ENCODE data around the gene DHX34.

DNA sequence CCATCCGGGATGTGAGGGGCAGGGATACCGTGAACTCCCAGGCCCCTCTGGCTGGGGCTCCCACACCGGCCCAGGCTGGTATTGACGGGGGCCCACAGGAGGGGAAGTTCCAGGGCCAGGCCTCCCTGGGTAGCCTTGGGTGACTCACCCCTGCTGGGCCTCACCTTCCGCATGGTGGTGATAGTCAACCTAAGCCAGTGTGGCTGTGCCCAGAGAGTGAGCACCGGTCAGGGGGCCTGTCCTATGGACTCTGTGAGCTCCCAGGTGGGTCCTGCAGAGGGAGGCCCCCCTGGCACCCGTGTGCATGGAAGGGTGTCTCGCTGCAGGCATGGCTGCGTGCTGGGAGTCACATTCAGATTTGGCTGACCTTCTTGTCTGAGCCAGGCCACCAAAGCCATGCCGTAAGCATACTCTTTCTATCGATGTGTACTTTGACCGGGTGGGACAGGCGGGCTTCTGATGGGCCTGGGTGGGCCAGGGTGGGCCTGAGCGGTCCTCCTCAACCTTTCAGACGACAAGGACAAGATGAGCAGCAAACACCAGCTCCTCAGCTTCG lies 27.6 kb downstream of the DHX34 start:
- TF ChIP-seq, protein P1, sequence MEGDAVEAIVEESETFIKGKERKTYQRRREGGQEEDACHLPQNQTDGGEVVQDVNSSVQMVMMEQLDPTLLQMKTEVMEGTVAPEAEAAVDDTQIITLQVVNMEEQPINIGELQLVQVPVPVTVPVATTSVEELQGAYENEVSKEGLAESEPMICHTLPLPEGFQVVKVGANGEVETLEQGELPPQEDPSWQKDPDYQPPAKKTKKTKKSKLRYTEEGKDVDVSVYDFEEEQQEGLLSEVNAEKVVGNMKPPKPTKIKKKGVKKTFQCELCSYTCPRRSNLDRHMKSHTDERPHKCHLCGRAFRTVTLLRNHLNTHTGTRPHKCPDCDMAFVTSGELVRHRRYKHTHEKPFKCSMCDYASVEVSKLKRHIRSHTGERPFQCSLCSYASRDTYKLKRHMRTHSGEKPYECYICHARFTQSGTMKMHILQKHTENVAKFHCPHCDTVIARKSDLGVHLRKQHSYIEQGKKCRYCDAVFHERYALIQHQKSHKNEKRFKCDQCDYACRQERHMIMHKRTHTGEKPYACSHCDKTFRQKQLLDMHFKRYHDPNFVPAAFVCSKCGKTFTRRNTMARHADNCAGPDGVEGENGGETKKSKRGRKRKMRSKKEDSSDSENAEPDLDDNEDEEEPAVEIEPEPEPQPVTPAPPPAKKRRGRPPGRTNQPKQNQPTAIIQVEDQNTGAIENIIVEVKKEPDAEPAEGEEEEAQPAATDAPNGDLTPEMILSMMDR (IDR thresholded peaks at IDR 0.05; ENCODE audit: low read depth, low read length, missing input control) = no peak
- TF ChIP-seq RAD21 (IDR thresholded peaks at IDR 0.05) (no peak), FOXA1 (IDR thresholded peaks at IDR 0.05) (no peak), GABPA (IDR thresholded peaks at IDR 0.05 in 1 of 2, conservative IDR thresholded peaks at IDR 0.05 in 1 of 2) (no peak), YY1 (IDR thresholded peaks at IDR 0.05) (no peak), TAF1 (conservative IDR thresholded peaks at IDR 0.05) (no peak), RXRA (IDR thresholded peaks at IDR 0.05) (no peak), EGR1 (IDR thresholded peaks at IDR 0.05; ENCODE audit: low read depth in 2 of 2) (no peak), JUND (IDR thresholded peaks at IDR 0.05) (no peak)
- TF ChIP-seq, protein P2, sequence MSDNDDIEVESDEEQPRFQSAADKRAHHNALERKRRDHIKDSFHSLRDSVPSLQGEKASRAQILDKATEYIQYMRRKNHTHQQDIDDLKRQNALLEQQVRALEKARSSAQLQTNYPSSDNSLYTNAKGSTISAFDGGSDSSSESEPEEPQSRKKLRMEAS (IDR thresholded peaks at IDR 0.05) = no peak
- TF ChIP-seq, protein P3, sequence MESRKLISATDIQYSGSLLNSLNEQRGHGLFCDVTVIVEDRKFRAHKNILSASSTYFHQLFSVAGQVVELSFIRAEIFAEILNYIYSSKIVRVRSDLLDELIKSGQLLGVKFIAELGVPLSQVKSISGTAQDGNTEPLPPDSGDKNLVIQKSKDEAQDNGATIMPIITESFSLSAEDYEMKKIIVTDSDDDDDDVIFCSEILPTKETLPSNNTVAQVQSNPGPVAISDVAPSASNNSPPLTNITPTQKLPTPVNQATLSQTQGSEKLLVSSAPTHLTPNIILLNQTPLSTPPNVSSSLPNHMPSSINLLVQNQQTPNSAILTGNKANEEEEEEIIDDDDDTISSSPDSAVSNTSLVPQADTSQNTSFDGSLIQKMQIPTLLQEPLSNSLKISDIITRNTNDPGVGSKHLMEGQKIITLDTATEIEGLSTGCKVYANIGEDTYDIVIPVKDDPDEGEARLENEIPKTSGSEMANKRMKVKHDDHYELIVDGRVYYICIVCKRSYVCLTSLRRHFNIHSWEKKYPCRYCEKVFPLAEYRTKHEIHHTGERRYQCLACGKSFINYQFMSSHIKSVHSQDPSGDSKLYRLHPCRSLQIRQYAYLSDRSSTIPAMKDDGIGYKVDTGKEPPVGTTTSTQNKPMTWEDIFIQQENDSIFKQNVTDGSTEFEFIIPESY (IDR thresholded peaks at IDR 0.05) = no peak
- TF ChIP-seq, protein P4, sequence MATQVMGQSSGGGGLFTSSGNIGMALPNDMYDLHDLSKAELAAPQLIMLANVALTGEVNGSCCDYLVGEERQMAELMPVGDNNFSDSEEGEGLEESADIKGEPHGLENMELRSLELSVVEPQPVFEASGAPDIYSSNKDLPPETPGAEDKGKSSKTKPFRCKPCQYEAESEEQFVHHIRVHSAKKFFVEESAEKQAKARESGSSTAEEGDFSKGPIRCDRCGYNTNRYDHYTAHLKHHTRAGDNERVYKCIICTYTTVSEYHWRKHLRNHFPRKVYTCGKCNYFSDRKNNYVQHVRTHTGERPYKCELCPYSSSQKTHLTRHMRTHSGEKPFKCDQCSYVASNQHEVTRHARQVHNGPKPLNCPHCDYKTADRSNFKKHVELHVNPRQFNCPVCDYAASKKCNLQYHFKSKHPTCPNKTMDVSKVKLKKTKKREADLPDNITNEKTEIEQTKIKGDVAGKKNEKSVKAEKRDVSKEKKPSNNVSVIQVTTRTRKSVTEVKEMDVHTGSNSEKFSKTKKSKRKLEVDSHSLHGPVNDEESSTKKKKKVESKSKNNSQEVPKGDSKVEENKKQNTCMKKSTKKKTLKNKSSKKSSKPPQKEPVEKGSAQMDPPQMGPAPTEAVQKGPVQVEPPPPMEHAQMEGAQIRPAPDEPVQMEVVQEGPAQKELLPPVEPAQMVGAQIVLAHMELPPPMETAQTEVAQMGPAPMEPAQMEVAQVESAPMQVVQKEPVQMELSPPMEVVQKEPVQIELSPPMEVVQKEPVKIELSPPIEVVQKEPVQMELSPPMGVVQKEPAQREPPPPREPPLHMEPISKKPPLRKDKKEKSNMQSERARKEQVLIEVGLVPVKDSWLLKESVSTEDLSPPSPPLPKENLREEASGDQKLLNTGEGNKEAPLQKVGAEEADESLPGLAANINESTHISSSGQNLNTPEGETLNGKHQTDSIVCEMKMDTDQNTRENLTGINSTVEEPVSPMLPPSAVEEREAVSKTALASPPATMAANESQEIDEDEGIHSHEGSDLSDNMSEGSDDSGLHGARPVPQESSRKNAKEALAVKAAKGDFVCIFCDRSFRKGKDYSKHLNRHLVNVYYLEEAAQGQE (IDR thresholded peaks at IDR 0.05) = no peak
